Thyroid gland (tissue), 4 donors: ENCODE measurements around the gene GMEB2.

Experiments used
- CTCF ChIP-seq, 6 experiments: fragments of 200-600 bp in 3 of 6; fragments of 450-650 bp in 3 of 6; sonication (generic) in 3 of 6; IDR thresholded peaks; one replicate each; pipeline ENCODE4 v1.5.1; 2016 to 2019; ENCODE audit warnings: antibody characterized with exemption in 6 of 6, mild to moderate bottlenecking in 2 of 6, inconsistent platforms in 1 of 6, moderate library complexity in 1 of 6
- POLR2A ChIP-seq, 2 donors: fragments of 450-650 bp; IDR thresholded peaks; one replicate each; pipeline ENCODE4 v1.6.1; 2017; ENCODE audit warnings: antibody characterized with exemption in 2 of 2, mild to moderate bottlenecking in 2 of 2, moderate library complexity in 1 of 2

- no peak for TF ChIP-seq CTCF (IDR thresholded peaks at IDR 0.05)
- no peak for TF ChIP-seq POLR2A (IDR thresholded peaks at IDR 0.05)
Measured at GRCh38 chr20:63543733-63544132, 83.2 kb downstream of the GMEB2 start.
